HG03378 (cell line): Measurements from ENCODE around the gene ACTA1.
"Not testable (repeated sequence)": the region's sequence is repeated elsewhere in the genome, so short reads cannot be mapped to it uniquely, and the experiment has no call there.

Experiments
- ATAC-seq: cut with Tn5 transposase; IDR thresholded peaks from one replicate; pipeline ENCODE4 v1.9.1; 2021; ENCODE audit warnings: mild to moderate bottlenecking, moderate library complexity; ENCODE audit not compliant: unreplicated experiment

ACTA1 gene

GRCh38 chr1:229434005-229434640 lies at the start of gene ACTA1:
ACTA1 (minus strand) TSS chr1:229434094; CDS start chr1:229433115, 979 bp downstream.
- no peak for ATAC-seq

- no peak for ATAC-seq
These were observed 48.6 kb upstream of the ACTA1 start for GRCh38 chr1:229482511-229482910.

- ATAC-seq: peak; percentile 19
These were observed 46.6 kb upstream of the ACTA1 start for GRCh38 chr1:229480495-229480894.

GRCh38 chr1:229479660-229480399 lies 45.9 kb upstream of the ACTA1 start:
- peak; percentile 73 for ATAC-seq

GRCh38 chr1:229478852-229479251 lies 45.0 kb upstream of the ACTA1 start:
- ATAC-seq: peak; percentile 75

- not testable (repeated sequence) for ATAC-seq
These were observed 42.0 kb upstream of the ACTA1 start for GRCh38 chr1:229475859-229476258.

GRCh38 chr1:229474509-229474908 lies 40.6 kb upstream of the ACTA1 start:
- ATAC-seq: no peak

GRCh38 chr1:229471175-229471574 lies 37.3 kb upstream of the ACTA1 start:
- no peak for ATAC-seq

GRCh38 chr1:229470406-229471043 lies 36.6 kb upstream of the ACTA1 start:
- no peak for ATAC-seq

- ATAC-seq: no peak
These were observed 33.0 kb upstream of the ACTA1 start for GRCh38 chr1:229466887-229467286.

- no peak for ATAC-seq
These were observed 30.8 kb upstream of the ACTA1 start for GRCh38 chr1:229464672-229465071.

GRCh38 chr1:229461032-229461668 lies 27.3 kb upstream of the ACTA1 start:
- ATAC-seq: no peak

GRCh38 chr1:229459815-229460214 lies 25.9 kb upstream of the ACTA1 start:
- no peak for ATAC-seq

- ATAC-seq: no peak
These were observed 23.5 kb upstream of the ACTA1 start for GRCh38 chr1:229457436-229457835.

GRCh38 chr1:229456016-229456415 lies 22.1 kb upstream of the ACTA1 start:
- no peak for ATAC-seq

- no peak for ATAC-seq
These were observed 20.2 kb upstream of the ACTA1 start for GRCh38 chr1:229454056-229454455.

GRCh38 chr1:229452956-229453801 lies 19.3 kb upstream of the ACTA1 start:
- ATAC-seq: no peak

- ATAC-seq: no peak
These were observed 15.0 kb upstream of the ACTA1 start for GRCh38 chr1:229448845-229449244.

GRCh38 chr1:229448354-229448753 lies 14.5 kb upstream of the ACTA1 start:
- ATAC-seq: no peak

GRCh38 chr1:229447809-229448252 lies 13.9 kb upstream of the ACTA1 start:
- no peak for ATAC-seq

GRCh38 chr1:229445828-229446227 lies 11.9 kb upstream of the ACTA1 start:
- ATAC-seq: no peak
